Measurements from ENCODE around the gene AEBP1. TPM values are rescaled to one million over a fixed set of nuclear protein-coding genes. Genes with fewer than 3 reads are reported as not detected.

The AEBP1 gene
- total and polyA plus RNA-seq, 9 of the 15 experiments (the other 6 are each of a cell fraction or from before 2014, with no cell fraction given): 0.03 to 0.78 (median 0.30) TPM; not detected in 2

- POLR2A ChIA-PET: no interaction called here
Measured at GRCh38 chr7:44143646-44144250, 39.6 kb downstream of the AEBP1 start.

More at GRCh38 chr7:44143646-44144250, 39.6 kb downstream of the AEBP1 start:
- FAIRE-seq (no peak), DNase-seq (ENCODE audit: extremely low read depth in 1 of 4, low spot score in 3 of 4) (no peak), ATAC-seq (no peak)
- H2AFZ ChIP-seq (ENCODE audit: low read depth, low read length): no peak overlapping the region
- H3K4me1 ChIP-seq (replicated peaks in 1 of 2; ENCODE audit: control insufficient read depth in 2 of 2, insufficient read depth in 2 of 2, low read length in 2 of 2): peaks cover 21 to 51% of the 10 kb centered on the region in 2 experiments
- 22% methylated on average over 6 of the region's 6 CpGs for WGBS (ENCODE audit: insufficient coverage, low coverage, missing lambda C conversion rate)
- intact Hi-C loops (cut with micrococcal nuclease) (no loop called here), in situ Hi-C loops (cut with MboI) (no loop called here)
- H3K9me3 ChIP-seq (replicated peaks; ENCODE audit: control insufficient read depth, insufficient read depth, low read depth, low read length): no peaks in the 10 kb centered on the region
- no peaks in the 10 kb centered on the region for H3K27me3 ChIP-seq (ENCODE audit: control insufficient read depth in 2 of 2, insufficient read depth in 2 of 2, low read length in 2 of 2)
- TF ChIP-seq GATAD2B (IDR thresholded peaks at IDR 0.05; ENCODE audit: borderline replicate concordance): no peak
- no peak for TF ChIP-seq ATF1 (CRISPR knock-in tag; IDR thresholded peaks at IDR 0.05)
- no peak for TF ChIP-seq ATF1 (tag; IDR thresholded peaks at IDR 0.05)
- no peak for TF ChIP-seq HOMEZ (CRISPR knock-in tag; IDR thresholded peaks at IDR 0.05)
- no peak for TF ChIP-seq HINFP (tag; conservative IDR thresholded peaks at IDR 0.05; ENCODE audit: low read depth)
- no peak for TF ChIP-seq NELFE (IDR thresholded peaks at IDR 0.05; ENCODE audit: insufficient read depth, insufficient read length)
- TF ChIP-seq CREB5 (CRISPR knock-in tag; IDR thresholded peaks at IDR 0.05): no peak
- no peak for TF ChIP-seq SMARCA4 (IDR thresholded peaks at IDR 0.05)
- TF ChIP-seq ZNF324 (CRISPR knock-in tag; IDR thresholded peaks at IDR 0.05): no peak
- TF ChIP-seq FOS (IDR thresholded peaks at IDR 0.05; ENCODE audit: extremely low read depth, insufficient read length): no peak
- H3K9me1 ChIP-seq (ENCODE audit: control insufficient read depth, insufficient read depth, low read length): no peaks in the 10 kb centered on the region
- H3K4me3 ChIP-seq: no peak overlapping the region
- H4K20me1 ChIP-seq (replicated peaks; ENCODE audit: control insufficient read depth, insufficient read depth, low read length): no peaks in the 10 kb centered on the region; the same call in 1 of the 2 replicates
- H3K79me2 ChIP-seq (ENCODE audit: control insufficient read depth, insufficient read depth, low read length): no peaks in the 10 kb centered on the region
- no peak overlapping the region for H3K4me2 ChIP-seq (ENCODE audit: insufficient read depth, low read length)
- no peak overlapping the region for H3K9ac ChIP-seq (ENCODE audit: insufficient read depth in 1 of 2, low read depth in 2 of 2, low read length in 2 of 2)
- CTCF ChIA-PET (ENCODE audit: low intra/inter-chr PET ratio): no interaction called here
- BruUV-seq (replicated peaks): no TSS peak
- no peak overlapping the region for H3K27ac ChIP-seq (ENCODE audit: extremely low read depth, low read depth, low read length)
- H3K36me3 ChIP-seq (ENCODE audit: control insufficient read depth, insufficient read depth, low read length): no peaks in the 10 kb centered on the region
